Neuron (in vitro differentiated cells): ENCODE measurements around the gene BET1L.

Experiments
- H2AFZ ChIP-seq: one replicate; pipeline ENCODE4 v1.6.1; 2013; ENCODE audit warnings: low read depth, mild to moderate bottlenecking, inconsistent platforms, low read length, moderate library complexity
- H3K27me3 ChIP-seq: one replicate; pipeline ENCODE4 v1.6.1; 2013; ENCODE audit warnings: low read length; ENCODE audit not compliant: insufficient read depth
- H3K36me3 ChIP-seq: one replicate; pipeline ENCODE4 v1.6.1; 2013; ENCODE audit warnings: low read length; ENCODE audit not compliant: insufficient read depth
- H3K4me1 ChIP-seq: one replicate; pipeline ENCODE4 v1.6.1; 2013; ENCODE audit warnings: low read length; ENCODE audit not compliant: insufficient read depth
- H3K4me3 ChIP-seq: 2 replicates; pipeline ENCODE4 v1.5.1; 2013; ENCODE audit warnings: mild to moderate bottlenecking, low read length, moderate library complexity
- H3K9me3 ChIP-seq: one replicate; pipeline ENCODE4 v1.6.1; 2013; ENCODE audit warnings: low read length

The BET1L gene

GRCh38 chr11:207208-207862 lies at the start of gene BET1L, which contains the start of gene RIC8A:
Gene BET1L (minus strand): TSS chr11:207399. CDS start chr11:207321, 78 bp downstream.
Gene RIC8A (plus strand): TSS chr11:207708. CDS start chr11:208855, 1,147 bp downstream.
- Histone ChIP-seq H3K36me3 (peaks cover 50% of the 10 kb centered on the region), H3K27me3 (no peaks in the 10 kb centered on the region), H3K4me1 (peaks cover 28% of the 10 kb centered on the region), H3K9me3 (no peaks in the 10 kb centered on the region), H3K4me3 (peak within 1 kb of the TSS; percentile 60), H2AFZ (no peak within 1 kb of the TSS)

- no peak overlapping the region for H2AFZ ChIP-seq
- no peak overlapping the region for H3K4me3 ChIP-seq
- H3K27me3 ChIP-seq: no peaks in the 10 kb centered on the region
- peaks cover 31% of the 10 kb centered on the region for H3K36me3 ChIP-seq
- H3K9me3 ChIP-seq: no peaks in the 10 kb centered on the region
- H3K4me1 ChIP-seq: no peaks in the 10 kb centered on the region
These were observed 48.6 kb upstream of the BET1L start for GRCh38 chr11:255816-256215.

GRCh38 chr11:255176-255575 lies 48.0 kb upstream of the BET1L start:
- no peak overlapping the region for H2AFZ ChIP-seq
- no peaks in the 10 kb centered on the region for H3K4me1 ChIP-seq
- peaks cover 37% of the 10 kb centered on the region for H3K36me3 ChIP-seq
- no peak overlapping the region for H3K4me3 ChIP-seq
- H3K27me3 ChIP-seq: no peaks in the 10 kb centered on the region
- H3K9me3 ChIP-seq: no peaks in the 10 kb centered on the region

- H3K27me3 ChIP-seq: no peaks in the 10 kb centered on the region
- H3K36me3 ChIP-seq: peaks cover 45% of the 10 kb centered on the region
- H3K4me3 ChIP-seq: no peak overlapping the region
These were observed 46.7 kb upstream of the BET1L start for GRCh38 chr11:253886-254270.

GRCh38 chr11:253160-253885 lies 46.1 kb upstream of the BET1L start:
- H2AFZ ChIP-seq: no peak overlapping the region
- no peaks in the 10 kb centered on the region for H3K27me3 ChIP-seq
- peaks cover 51% of the 10 kb centered on the region for H3K36me3 ChIP-seq
- H3K4me1 ChIP-seq: no peaks in the 10 kb centered on the region
- no peaks in the 10 kb centered on the region for H3K9me3 ChIP-seq
- no peak overlapping the region for H3K4me3 ChIP-seq

More at GRCh38 chr11:253886-254270, 46.7 kb upstream of the BET1L start:
- H2AFZ ChIP-seq: no peak overlapping the region
- H3K9me3 ChIP-seq: no peaks in the 10 kb centered on the region
- no peaks in the 10 kb centered on the region for H3K4me1 ChIP-seq

- Histone ChIP-seq H3K9me3 (no peaks in the 10 kb centered on the region), H3K27me3 (no peaks in the 10 kb centered on the region), H3K36me3 (peaks cover 57% of the 10 kb centered on the region), H3K4me3 (no peak overlapping the region), H3K4me1 (no peaks in the 10 kb centered on the region), H2AFZ (no peak overlapping the region)
These were observed 45.5 kb upstream of the BET1L start for GRCh38 chr11:252666-253065.

- Histone ChIP-seq H2AFZ (no peak overlapping the region), H3K27me3 (no peaks in the 10 kb centered on the region), H3K4me3 (no peak overlapping the region), H3K9me3 (no peaks in the 10 kb centered on the region), H3K4me1 (no peaks in the 10 kb centered on the region), H3K36me3 (peaks cover 67% of the 10 kb centered on the region)
These were observed 44.4 kb upstream of the BET1L start for GRCh38 chr11:251550-251949.

GRCh38 chr11:250740-251299 lies 43.6 kb upstream of the BET1L start:
- H3K4me3 ChIP-seq: no peak overlapping the region
- H3K4me1 ChIP-seq: no peaks in the 10 kb centered on the region
- H3K36me3 ChIP-seq: peaks cover 74% of the 10 kb centered on the region
- no peak overlapping the region for H2AFZ ChIP-seq
- no peaks in the 10 kb centered on the region for H3K9me3 ChIP-seq
- H3K27me3 ChIP-seq: no peaks in the 10 kb centered on the region

- Histone ChIP-seq H3K9me3 (no peaks in the 10 kb centered on the region), H3K36me3 (peaks cover 78% of the 10 kb centered on the region), H2AFZ (no peak overlapping the region), H3K4me3 (no peak overlapping the region), H3K4me1 (no peaks in the 10 kb centered on the region), H3K27me3 (no peaks in the 10 kb centered on the region)
These were observed 43.1 kb upstream of the BET1L start for GRCh38 chr11:250274-250673.

GRCh38 chr11:249062-249461 lies 41.9 kb upstream of the BET1L start:
- Histone ChIP-seq H3K4me3 (no peak overlapping the region), H3K4me1 (no peaks in the 10 kb centered on the region), H3K36me3 (peaks cover 89% of the 10 kb centered on the region)

GRCh38 chr11:244376-244775 lies 37.2 kb upstream of the BET1L start:
- Histone ChIP-seq H3K27me3 (no peaks in the 10 kb centered on the region), H3K4me3 (no peak overlapping the region), H3K4me1 (no peaks in the 10 kb centered on the region), H3K36me3 (peaks cover 79% of the 10 kb centered on the region), H2AFZ (no peak overlapping the region), H3K9me3 (no peaks in the 10 kb centered on the region)

More at GRCh38 chr11:249062-249461, 41.9 kb upstream of the BET1L start:
- no peaks in the 10 kb centered on the region for H3K27me3 ChIP-seq
- no peak overlapping the region for H2AFZ ChIP-seq
- H3K9me3 ChIP-seq: no peaks in the 10 kb centered on the region

GRCh38 chr11:241634-242033 lies 34.4 kb upstream of the BET1L start:
- Histone ChIP-seq H3K27me3 (no peaks in the 10 kb centered on the region), H2AFZ (no peak overlapping the region), H3K36me3 (peaks cover 61% of the 10 kb centered on the region), H3K4me1 (peaks cover 8% of the 10 kb centered on the region), H3K9me3 (no peaks in the 10 kb centered on the region), H3K4me3 (no peak overlapping the region)

GRCh38 chr11:240315-240714 lies 33.1 kb upstream of the BET1L start:
- Histone ChIP-seq H3K36me3 (peaks cover 50% of the 10 kb centered on the region), H3K4me1 (peaks cover 10% of the 10 kb centered on the region), H3K4me3 (no peak overlapping the region), H3K27me3 (no peaks in the 10 kb centered on the region), H2AFZ (no peak overlapping the region), H3K9me3 (no peaks in the 10 kb centered on the region)
